NOMO-1 treated with dmso at 0.1 percent for 144 hours (cell line): ENCODE data around the gene HGFAC.

Experiments used
- DNase-seq: peaks from one replicate; lab custom pipeline; 2025; ENCODE audit not compliant: unreplicated experiment; lab: John Stamatoyannopoulos, UW

The HGFAC gene

GRCh38 chr4:3485011-3485791, 43.4 kb downstream of the HGFAC start:
- no peak for DNase-seq

GRCh38 chr4:3485886-3486540, 44.2 kb downstream of the HGFAC start:
- DNase-seq: no peak

- no peak for DNase-seq
These were observed 45.1 kb downstream of the HGFAC start for GRCh38 chr4:3486541-3487540.

GRCh38 chr4:3487861-3488260, 46.1 kb downstream of the HGFAC start:
- no peak for DNase-seq

- DNase-seq: no peak
These were observed 47.1 kb downstream of the HGFAC start for GRCh38 chr4:3488820-3489219.

- no peak for DNase-seq
These were observed 47.7 kb downstream of the HGFAC start for GRCh38 chr4:3489451-3489962.

- DNase-seq: no peak
These were observed 50.1 kb downstream of the HGFAC start for GRCh38 chr4:3491681-3492405.

- DNase-seq: no peak
These were observed 51.3 kb downstream of the HGFAC start for GRCh38 chr4:3492741-3493719.

GRCh38 chr4:3493720-3494461, 52.1 kb downstream of the HGFAC start:
- DNase-seq: no peak

- DNase-seq: no peak
These were observed 52.7 kb downstream of the HGFAC start for GRCh38 chr4:3494462-3494871.

GRCh38 chr4:3495204-3495975, 53.6 kb downstream of the HGFAC start:
- no peak for DNase-seq

- DNase-seq: no peak
These were observed 54.3 kb downstream of the HGFAC start for GRCh38 chr4:3496021-3496420.

- DNase-seq: no peak
These were observed 55.3 kb downstream of the HGFAC start for GRCh38 chr4:3497095-3497494.

GRCh38 chr4:3497523-3498389, 56.0 kb downstream of the HGFAC start:
- no peak for DNase-seq

- no peak for DNase-seq
These were observed 56.6 kb downstream of the HGFAC start for GRCh38 chr4:3498407-3498806.
